GM10266 (cell line): ENCODE results near the gene SLC35E4.
"Not testable (repeated sequence)": the region's sequence is repeated elsewhere in the genome, so short reads cannot be mapped to it uniquely, and the experiment has no call there.

Experiments
- DNase-seq: peaks from one replicate; pipeline ENCODE4 v3.0.0; 2012; ENCODE audit errors: extremely low spot score
- CTCF ChIP-seq: IDR thresholded peaks from 2 replicates; pipeline ENCODE4 v1.5.1; 2012; ENCODE audit warnings: mild to moderate bottlenecking, low read depth; ENCODE audit not compliant: control insufficient read depth, insufficient read depth; ENCODE audit errors: missing control alignments

Gene SLC35E4

DNA sequence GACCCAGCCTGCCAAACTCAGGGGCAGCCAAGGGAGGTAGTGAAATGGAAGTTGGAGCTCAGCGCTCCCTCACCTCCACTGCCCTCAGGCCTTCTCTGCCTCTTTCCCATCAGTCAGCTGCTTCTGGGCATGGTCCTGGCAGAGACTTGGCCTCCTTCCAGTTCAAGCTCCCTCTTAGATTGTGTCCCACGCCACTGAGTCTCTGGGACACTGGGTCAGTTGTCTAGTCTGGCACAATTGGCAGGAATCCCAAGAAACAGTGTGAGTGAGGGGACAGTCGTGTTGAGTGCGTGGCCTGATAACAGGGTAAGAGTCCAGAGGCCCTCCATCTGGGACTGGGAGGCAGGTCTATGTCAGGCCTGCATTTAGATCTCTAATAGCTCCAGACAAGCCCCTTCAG is 7.1 kb upstream of the SLC35E4 start:
- no peak for DNase-seq

DNA sequence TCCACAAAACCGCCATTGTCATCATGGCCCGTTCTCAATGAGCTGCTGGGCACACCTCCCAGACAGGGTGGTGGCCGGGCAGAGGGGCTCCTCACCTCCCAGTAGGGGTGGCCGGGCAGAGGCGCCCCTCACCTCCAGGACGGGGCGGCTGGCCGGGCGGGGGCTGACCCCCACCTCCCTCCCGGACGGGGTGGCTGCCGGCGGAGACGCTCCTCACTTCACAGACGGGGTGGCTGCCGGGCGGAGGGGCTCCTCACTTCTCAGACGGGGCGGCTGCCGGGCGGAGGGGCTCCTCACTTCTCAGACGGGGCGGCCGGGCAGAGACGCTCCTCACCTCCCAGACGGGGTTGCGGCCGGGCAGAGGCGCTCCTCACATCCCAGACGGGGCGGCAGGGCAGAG is 4.1 kb upstream of the SLC35E4 start:
- DNase-seq = not testable (repeated sequence)

More for the DNA sequence above, 7.1 kb upstream of the SLC35E4 start:
- no peak for TF ChIP-seq CTCF

GRCh38 chr22:30634471-30635233 is 929 bp upstream of the SLC35E4 start:
- peak; percentile 96 for TF ChIP-seq CTCF
- DNase-seq = peak; percentile 97

- TF ChIP-seq CTCF = no peak
- DNase-seq = peak; percentile 26
Measured at GRCh38 chr22:30636226-30637077, 871 bp downstream of the SLC35E4 start.

DNA sequence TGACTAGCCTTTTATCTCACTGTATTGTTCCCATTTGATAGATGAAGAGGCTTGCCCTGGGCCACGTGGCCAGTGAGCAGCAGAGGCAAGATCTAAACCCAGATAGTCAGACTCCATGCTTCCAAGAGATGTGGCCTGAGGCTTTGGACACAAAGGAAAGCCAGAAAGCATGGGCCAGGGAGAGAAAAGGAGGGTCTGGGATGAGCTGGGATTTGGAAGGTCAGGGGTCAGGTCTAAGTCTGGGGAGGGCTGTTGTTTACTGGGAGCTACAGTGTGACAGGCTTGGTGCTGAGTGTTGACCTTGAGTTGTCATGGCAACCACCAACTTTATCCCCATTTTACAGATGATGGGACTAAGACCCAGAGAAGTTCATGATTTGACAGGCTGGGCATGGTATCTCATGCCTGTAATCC is 2.1 kb downstream of the SLC35E4 start:
- TF ChIP-seq CTCF = no peak
- peak; percentile 11 for DNase-seq

GRCh38 chr22:30640361-30640760 is 4.8 kb downstream of the SLC35E4 start:
- peak; percentile 8 for DNase-seq
- TF ChIP-seq CTCF = no peak

- DNase-seq = peak; percentile 8
- no peak for TF ChIP-seq CTCF
Measured at GRCh38 chr22:30640839-30641430, 5.4 kb downstream of the SLC35E4 start.
